GM13976 (cell line): ENCODE results near the gene TM4SF4.

Source experiments
- DNase-seq: peaks from one replicate; pipeline ENCODE4 v3.0.0; 2012; ENCODE audit warnings: low spot score
- CTCF ChIP-seq: IDR thresholded peaks from 2 replicates; pipeline ENCODE4 v1.5.1; 2012; ENCODE audit warnings: borderline replicate concordance, mild to moderate bottlenecking; ENCODE audit not compliant: insufficient read depth; ENCODE audit errors: extremely low read depth, missing control alignments, control extremely low read depth
- in situ Hi-C: fragments of 300-500 bp; cut with MboI; formaldehyde crosslinking; loops from one replicate; pipeline ENCODE4 v1.12.0; 2022; ENCODE audit warnings: low sequenced_read_pairs, mixed read lengths, inconsistent platforms; ENCODE audit not compliant: unreplicated experiment

Gene TM4SF4

GRCh38 chr3:149514471-149514870 is 40.0 kb downstream of the TM4SF4 start:
- TF ChIP-seq CTCF: no peak
- in situ Hi-C loops: loop anchor here (25.0 kb wide), 1 partner anchor 698 kb away; no protein-coding TSS in a partner anchor
- no peak for DNase-seq

GRCh38 chr3:149515249-149515648 is 40.8 kb downstream of the TM4SF4 start:
- in situ Hi-C loops: loop anchor here (25.0 kb wide), 1 partner anchor 697 kb away; no protein-coding TSS in a partner anchor

GRCh38 chr3:149516920-149517319 is 42.4 kb downstream of the TM4SF4 start:
- DNase-seq: no peak
- TF ChIP-seq CTCF: no peak
- in situ Hi-C loops: loop anchor here (25.0 kb wide), 1 partner anchor 695 kb away; no protein-coding TSS in a partner anchor

More at GRCh38 chr3:149515249-149515648, 40.8 kb downstream of the TM4SF4 start:
- no peak for DNase-seq
- no peak for TF ChIP-seq CTCF

- in situ Hi-C loops: loop anchor here (25.0 kb wide), 1 partner anchor 692 kb away; no protein-coding TSS in a partner anchor
- no peak for DNase-seq
- no peak for TF ChIP-seq CTCF
These were observed 45.4 kb downstream of the TM4SF4 start for GRCh38 chr3:149519912-149520311.

GRCh38 chr3:149523512-149524299 is 49.2 kb downstream of the TM4SF4 start:
- in situ Hi-C loops: loop anchor here (25.0 kb wide), 1 partner anchor 689 kb away; no protein-coding TSS in a partner anchor
- DNase-seq: no peak

More at GRCh38 chr3:149523512-149524299, 49.2 kb downstream of the TM4SF4 start:
- TF ChIP-seq CTCF: no peak
